GM21576 (cell line): Measurements from ENCODE around the gene ZNF385B.

ENCODE experiments used
- ATAC-seq: cut with Tn5 transposase; IDR thresholded peaks from one replicate; pipeline ENCODE4 v1.9.1; 2021; ENCODE audit warnings: mild to moderate bottlenecking, moderate library complexity; ENCODE audit not compliant: unreplicated experiment

The ZNF385B gene

DNA sequence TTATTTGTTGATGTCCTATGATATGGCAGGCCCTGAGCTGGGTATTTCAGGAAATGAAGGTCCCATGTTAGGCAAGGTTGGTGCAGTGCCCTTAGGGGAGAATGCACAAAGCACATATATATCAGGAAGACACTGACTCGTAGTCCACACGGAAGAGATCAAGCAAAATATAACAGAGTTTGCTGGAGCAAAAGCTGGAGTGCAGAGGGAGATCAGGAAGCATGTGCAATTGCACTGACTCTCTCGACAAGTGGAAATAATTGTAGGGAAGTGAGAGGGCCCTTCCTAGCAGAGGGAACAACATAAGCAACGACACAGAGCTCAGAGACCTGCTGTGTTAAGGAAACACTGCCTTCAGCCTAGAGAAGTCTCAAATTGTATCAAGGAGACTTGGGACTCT, 4.2 kb downstream of the ZNF385B start:
- ATAC-seq: no peak

DNA sequence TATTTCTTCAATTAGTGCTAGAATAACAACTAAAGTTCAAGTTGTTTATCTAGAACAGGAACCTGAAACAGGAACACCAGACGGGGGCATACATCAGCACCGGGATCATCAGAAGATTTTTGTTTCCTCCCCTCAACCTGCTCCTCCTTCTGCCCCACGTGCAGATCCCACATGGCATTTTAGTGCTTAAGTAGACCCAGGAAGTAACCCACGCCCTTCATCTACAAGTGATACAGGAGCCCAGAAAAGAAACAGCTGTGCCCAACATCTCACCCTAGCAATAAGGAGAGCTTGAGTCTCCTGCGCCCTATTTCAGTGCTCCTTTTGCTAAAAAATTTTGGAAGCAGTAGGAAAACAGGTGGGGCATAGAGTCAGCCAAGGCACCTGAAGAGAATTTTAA, 5.2 kb downstream of the ZNF385B start:
- ATAC-seq: no peak

DNA sequence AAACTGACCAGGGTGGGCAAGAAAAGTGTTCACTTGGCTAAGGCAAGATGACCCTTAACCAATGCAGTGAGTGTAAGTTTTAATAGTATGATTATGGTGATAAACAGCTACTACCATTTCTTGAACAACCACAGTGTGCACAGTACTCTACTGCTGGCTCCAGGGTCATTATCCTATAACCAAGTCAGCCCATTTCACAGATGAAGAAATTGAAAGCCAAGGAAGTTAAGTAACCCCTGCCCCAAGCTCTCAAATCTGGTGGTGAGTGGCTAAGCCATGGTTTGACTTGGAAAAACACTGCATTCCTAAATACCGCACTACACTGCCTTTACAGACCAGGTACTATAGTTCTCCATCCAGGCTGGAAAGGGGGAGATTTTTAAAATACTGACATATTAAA, 5.7 kb downstream of the ZNF385B start:
- no peak for ATAC-seq

DNA sequence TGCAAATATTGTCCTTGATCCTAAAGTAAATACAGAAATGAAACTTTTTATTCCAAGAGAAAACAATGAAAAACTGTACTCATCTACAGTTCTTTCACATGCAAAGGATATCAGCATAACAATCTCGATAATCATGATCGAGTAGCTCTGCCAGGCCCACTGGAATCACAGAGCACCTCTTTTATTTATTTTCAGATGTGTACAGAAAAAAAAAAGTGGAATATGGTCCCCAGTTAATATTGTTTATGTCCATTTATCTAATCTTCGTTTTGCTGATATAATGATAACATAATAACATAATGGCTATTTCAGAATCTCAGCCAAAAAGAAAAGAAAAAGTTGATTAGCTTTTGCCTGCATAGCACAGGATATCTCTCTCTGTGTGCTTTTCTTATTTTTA, 6.5 kb downstream of the ZNF385B start:
- ATAC-seq: no peak

DNA sequence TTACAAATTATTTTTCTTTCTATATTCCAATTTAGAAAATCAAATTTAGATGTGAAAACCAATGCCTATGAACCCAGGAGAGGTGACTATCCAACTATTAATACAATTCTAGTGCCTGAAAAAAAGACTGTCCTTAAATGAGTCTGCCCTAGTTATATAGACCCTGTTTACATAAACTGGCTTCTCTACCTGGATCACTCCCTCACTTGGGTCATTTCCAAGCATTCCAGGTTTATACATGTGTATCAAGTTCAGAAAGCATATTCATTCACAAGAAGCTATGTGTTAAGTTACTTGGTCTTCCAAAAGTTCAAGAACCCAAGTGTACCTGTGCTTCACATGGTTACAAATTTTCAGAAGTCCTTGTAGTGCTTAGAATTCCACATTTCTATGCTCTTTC, 8.3 kb downstream of the ZNF385B start:
- no peak for ATAC-seq

DNA sequence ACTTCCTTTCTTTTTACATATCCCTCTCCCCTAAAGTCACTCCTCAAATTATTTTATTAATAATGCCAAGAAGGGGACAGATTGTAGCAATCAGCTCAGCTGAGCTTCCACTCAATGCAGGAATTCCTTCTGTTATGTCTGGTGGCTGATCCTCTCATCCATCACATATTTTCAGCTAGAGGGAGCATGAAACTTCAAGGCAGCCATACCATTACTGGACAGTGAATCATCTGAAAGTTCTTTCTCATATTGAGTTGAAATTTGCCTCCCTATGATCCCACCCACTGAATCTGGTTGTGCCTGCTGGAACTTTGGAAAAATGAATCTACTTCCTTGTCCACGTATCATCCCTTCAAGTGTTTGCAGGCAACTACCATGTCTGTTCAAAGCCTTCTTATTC, 11.2 kb downstream of the ZNF385B start:
- no peak for ATAC-seq

DNA sequence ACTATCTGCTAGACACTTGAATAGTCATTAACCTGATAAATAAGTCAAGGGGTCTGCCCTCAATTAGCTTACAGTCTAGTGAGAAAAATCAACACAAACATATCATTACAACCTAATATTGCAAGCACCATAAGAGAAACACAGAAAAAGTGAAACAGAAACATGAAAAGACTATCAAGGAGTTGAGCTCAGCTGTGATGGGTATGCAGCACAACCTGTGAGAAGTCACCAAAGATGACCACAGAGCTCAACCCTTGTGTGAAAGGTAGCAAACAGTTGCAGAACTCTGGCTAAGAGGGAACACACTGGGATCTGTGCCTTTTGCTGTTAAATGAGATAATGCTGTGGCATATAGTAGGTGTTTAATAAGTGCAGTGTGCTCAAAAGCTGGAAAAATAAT, 11.7 kb downstream of the ZNF385B start:
- no peak for ATAC-seq

DNA sequence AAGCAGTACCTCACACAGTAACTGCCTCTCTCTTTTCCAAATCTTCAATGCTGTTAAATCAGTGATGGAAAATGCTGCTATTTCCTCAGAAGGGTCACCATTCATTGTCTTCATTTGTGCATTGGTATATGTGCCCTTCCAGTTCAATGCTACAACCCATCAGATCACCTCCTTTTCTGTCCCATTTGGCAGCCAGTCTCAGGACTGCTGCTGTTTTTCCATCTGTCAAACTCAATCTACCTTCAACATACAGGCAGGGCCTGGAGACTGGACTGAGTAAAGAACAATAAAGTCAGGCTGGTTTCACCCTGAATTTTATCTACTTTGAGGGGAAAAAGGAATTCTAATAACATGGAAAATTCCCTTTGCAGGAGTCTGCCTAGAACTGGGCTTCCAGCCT, 17.9 kb downstream of the ZNF385B start:
- no peak for ATAC-seq

DNA sequence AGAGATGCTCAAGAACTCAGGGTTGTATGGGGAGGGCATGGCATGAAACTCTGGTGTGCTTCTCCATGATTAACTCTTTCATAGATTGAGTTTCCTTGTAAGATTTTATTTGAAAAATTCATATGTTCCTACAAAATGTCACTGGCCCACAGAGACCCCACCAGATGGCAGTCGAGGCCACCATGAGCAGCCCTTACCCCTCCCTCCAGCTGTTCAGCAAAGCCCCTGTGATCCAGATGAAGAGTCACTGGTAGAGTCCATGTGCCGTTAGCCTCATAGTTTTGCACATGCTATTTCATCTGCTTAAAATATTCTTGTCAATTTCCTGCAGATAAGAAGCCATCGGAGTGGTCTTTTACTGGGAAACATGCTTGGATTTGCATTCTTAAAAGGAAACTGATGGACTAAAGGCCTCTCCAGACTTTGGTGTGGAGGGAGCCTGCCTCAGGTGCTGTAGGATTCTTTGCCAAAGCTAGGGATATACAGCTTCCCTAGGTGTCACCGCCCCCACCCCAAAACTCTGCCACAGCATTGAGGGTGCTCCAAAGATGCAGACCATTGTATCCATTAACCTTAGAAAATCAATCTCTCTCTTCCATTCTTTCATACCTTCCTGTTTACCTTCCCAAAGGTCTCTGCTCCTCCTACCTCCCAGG, 18.8 kb downstream of the ZNF385B start:
- no peak for ATAC-seq

DNA sequence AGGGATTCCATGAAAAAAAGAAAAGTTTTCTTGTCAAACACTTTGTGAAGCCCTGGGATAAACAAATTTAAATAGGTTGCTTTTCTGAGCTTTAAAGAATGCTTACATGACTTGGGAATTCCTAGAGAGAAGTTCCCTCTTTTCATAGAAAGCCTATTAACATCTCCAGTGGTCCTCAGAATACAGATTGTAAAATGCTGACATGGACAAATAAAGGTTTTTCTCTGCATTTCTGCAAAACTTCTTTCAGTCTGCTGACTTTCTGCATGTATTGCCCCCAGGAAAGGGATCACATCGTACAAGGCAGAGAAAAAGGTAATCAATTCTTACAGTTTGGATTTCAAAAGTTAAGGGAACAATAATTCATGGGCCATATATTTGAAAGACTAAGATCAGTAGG, 20.6 kb downstream of the ZNF385B start:
- ATAC-seq: no peak

DNA sequence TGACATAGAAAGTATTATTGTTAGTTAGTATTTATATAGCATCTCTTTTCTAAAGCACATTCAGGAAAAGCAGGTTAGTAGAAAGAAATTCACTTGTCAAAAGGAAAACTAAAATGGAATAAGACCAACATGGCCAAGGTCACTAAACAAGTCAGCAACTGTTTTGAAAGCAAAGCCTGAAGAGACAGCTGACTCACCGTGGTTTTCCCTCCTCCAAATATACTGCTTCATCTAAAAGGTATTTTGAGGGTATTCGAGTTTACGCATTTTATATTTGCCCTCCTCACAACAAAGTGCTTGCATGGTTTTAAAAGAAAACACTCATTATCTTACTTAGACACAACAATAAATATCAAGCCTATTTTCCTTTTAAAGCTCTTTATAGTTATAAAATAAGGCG, 24.0 kb downstream of the ZNF385B start:
- no peak for ATAC-seq

DNA sequence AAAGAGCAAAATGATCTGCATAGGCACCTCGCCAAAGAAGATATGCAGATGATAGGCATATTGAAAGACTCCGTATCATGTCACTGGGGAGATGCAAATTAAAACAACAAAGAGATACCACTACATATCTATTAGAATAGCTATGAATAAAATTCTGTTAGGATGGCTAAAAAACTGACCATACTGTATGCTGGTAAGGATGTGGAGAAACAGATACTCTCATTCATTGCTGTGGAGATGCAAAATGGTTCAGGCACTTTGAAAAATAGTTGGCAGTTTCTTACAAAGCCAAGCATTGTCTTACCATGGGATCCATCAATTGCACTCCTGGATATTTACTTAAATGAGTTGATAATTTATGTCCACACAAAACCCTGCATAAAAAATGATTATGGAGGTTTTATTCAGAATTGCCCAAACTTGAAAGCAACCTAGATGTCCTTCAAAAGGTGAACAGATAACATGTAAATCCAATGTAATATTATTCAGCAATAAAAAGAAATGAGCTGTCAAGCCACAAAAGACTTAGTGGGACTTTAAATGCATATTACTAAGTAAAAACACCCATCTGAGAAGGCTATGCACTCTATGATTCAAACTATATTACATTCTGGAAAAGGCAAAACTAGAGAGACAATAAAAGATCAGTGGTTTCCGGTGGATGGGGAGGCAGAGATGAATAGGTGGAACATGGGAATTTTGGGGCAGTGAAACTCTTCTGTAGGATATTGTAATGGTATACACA, 31.2 kb downstream of the ZNF385B start:
- ATAC-seq: no peak

DNA sequence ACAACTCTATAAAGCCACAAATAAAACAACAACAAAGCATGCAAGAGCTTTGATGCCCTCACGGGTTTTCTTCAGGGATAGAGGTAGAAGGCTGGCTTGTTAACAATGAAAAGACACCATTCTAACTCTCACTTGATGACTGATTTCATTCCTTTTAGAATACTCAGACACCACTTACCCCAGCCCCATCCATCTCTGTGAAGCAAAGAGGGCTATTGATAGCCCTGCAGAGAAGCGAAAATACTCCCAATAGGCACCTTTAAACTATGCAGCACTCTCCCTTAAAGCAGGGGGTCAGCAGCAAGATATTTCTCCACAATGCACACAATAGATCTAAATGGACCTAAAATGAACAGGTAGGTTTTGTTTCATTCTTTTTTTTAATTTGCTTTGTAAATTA, 35.1 kb downstream of the ZNF385B start:
- ATAC-seq: no peak

DNA sequence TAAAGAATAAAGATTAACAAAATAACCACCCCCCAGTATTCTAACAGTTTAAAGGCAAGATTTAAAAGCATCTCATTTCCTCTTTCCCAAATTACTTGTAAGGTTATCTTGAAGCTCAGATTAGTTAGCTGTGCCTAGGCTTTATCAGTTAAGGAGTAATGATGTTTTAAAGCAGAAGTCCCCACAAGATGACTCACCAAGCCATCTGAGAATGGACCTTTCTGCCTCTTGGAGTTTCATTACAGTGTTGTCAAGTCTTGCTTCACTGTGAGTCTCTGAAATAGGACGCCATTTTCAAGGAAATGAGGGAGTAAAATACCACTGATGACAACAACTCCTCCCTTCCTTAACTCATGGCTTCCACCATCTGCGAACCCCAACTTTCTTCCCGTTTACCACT, 35.9 kb downstream of the ZNF385B start:
- ATAC-seq: no peak

DNA sequence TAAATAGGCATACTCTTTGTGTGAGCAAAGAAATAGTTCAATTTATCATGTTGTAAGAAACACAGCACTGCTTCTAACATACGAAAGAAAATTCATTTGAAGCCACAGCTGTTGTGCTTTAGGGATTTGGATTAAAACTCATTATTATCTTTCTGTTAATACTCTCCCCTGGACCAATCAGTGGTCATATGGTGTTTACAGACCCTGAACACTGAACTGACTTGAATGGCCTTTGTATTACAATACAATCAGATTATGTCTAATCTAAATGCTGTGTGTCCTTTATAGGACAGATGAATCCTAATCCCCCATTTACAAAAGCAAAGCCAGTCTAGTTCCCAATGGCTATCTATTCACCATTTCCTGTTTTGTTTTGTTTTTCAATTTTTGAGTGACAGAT, 36.5 kb downstream of the ZNF385B start:
- no peak for ATAC-seq

DNA sequence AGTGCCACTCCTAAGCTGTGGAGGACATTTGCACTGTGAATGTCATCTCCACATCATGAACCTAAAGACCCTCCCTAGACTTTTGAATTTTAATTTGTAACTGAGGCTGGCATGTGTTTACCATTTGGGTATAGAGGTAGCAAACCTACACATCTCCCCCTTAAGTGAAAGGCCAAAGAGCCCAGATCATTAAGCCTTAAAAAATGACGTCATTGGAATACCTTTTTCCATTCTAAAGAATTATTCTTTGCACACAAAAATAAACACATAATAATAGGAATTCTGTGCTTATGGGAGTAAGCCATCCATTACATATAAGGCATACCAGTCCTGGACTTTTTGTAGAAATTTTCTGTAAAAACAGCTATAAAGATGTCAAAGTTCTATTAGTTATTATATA, 38.9 kb downstream of the ZNF385B start:
- no peak for ATAC-seq

DNA sequence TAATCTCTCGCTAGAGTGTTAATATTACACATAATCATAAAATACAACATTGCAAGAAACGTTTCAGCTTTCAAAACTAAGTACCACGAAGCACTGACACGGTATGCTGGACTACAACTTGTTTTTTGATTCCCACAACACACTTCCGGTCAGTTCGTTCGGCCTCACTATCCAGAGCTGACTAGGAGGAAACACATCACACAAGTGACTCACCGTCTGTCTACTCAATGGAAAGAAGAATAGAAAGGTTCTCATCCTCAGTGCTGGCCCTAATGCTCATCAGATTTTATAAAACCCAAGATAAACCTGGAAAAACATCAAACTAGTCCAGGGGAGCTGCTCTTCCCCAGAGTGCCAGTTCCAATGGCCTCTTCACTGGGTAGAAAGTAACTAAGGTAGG, 42.9 kb downstream of the ZNF385B start:
- no peak for ATAC-seq

DNA sequence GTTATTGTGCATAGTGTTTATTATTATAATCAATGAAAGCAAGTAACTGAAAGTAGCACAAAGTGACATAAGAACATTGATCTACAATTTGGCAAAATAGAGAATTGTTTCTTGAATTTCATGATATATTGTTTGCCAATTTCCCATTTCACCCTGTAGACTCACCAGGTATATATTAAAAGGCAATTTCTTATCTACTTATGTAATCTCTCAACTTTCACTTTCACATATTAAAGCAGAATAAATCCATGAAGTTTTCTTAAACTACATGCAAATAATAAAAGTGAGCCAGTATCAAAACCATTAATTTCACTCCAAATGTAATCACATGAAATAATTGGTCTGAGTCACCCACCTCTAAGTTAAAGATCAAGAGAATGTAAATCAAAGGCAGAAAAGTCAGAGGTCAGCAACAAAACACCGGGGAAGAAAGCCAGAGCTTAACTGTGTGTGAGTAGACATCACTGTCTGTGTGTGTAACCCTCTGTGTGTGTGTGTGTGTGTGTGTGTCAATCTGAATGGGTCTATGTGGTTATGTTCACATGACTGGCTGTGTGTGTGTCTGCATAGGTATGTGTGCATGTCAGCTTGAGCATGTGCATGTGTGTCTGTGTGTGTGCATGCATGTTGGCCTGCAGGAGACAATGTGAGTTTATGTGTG, 44.1 kb downstream of the ZNF385B start:
- no peak for ATAC-seq

DNA sequence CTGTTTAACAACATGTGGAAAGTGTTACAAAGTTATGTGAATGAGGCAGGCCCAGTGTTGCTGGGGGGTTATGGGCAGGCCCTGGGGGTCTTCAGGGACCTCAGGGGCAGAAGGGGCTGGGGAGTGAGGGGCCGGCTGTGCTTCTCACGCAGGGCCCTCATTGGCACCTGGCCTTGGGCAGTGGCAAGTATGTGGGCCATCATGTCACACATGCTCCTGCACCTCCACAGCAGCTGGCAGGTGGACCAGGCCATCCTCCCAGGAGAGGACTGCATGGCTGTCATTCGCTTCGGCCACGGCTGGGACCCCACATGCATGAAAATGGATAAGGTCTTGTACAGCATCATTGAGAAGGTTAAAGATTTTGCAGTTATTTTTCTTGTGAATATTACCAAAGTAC, 47.4 kb downstream of the ZNF385B start:
- no peak for ATAC-seq

DNA sequence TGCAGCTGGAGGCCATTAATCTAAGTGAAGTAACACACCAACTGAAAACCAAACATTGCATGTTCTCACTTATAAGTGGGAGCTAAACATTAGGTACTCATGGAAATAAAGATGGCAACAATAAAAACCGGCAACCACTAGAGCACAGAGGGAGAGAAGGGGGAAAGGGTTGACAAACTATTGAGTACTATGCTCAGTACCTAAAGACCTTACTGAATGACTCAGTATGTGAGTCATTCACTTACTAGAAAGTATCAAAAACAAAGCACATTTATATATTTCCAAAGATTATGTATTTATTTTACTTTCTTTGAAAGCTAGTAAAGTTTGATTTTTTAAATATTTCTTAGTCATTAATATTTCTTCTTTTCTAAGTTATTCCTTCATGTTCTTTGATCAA, 48.9 kb downstream of the ZNF385B start:
- ATAC-seq: no peak

DNA sequence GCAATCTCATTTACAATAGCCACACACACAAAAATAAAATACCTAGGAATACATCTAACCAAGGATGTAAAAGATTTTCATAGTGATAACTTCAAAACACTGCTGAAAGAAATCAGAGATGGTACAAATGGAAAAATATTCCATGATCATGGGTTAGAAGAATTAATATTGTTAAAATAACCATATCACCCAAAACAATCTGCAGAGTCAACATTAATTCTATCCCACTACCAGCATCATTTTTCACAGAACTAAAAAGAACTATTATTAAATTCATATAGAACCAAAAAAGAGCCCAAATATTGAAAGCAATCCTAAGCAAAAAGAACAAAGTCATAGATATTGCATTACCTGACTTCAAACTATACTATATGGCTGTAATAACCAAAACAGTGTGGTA, 50.4 kb downstream of the ZNF385B start:
- ATAC-seq: no peak

DNA sequence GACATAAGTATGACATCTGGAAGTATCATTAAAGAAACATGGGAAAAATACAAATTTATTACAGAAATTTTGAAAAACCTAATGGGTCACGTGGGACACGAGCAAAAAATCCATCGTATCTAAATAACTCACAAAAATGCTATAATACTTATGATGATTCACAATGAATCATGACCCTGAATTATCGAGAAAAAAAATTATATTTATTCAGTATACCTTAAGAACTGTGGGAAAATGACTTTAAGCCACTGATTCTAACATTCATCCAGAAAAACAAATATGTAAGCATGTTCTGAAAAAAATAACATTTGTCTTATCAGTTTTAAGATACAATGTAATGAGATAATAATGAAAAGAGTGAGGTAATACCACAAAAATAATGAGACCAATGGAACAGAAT, 51.8 kb downstream of the ZNF385B start:
- no peak for ATAC-seq
